Head of caudate nucleus (tissue), 42 donors: ENCODE measurements around the gene SPSB4.
A peak's percentile ranks its signal among the peaks of the same experiment; 100 is the strongest.

Experiments
- DNase-seq, 42 donors: peaks; one replicate each; pipeline versions ENCODE4 v3.0.0 to v3.0.0-alpha.2; 2020 to 2021; ENCODE audit warnings: mixed read lengths in 7 of 42
- intact Hi-C: fragments of 100-400 bp; cut with DNase I; formaldehyde crosslinking; loops from one replicate; pipeline ENCODE4 v1.15.0; 2022

The SPSB4 gene

GRCh38 chr3:141176775-141177174 lies 125.6 kb downstream of the SPSB4 start:
- DNase-seq, result no peak
- intact Hi-C loops, result no loop called here

GRCh38 chr3:141178026-141178425 lies 126.9 kb downstream of the SPSB4 start:
- DNase-seq, result no peak
- intact Hi-C loops, result no loop called here

DNA sequence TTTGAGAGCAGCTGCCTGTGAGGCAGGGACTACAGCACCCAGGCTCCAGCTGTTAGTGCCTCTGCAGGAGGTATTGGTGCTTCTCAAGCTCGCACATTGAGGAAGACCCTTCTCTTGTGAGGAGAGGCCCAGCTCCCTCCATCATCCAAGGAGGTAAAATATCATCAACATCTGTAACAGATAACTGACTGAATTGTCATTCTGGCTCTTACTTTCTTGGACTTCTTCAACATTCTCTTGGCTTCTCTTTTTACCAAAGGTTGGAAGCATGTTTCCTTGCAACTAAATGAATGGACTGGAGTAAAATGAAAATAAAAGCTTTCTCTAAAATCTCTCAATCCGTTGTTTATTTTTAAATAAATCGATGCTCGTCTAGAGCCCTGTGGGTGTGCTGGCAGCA lies 127.4 kb downstream of the SPSB4 start:
- DNase-seq, result no peak
- intact Hi-C loops, result no loop called here

GRCh38 chr3:141179983-141180382 lies 128.8 kb downstream of the SPSB4 start:
- intact Hi-C loops, result loop anchor here (5.0 kb wide), 1 partner anchor 168 kb away; no protein-coding TSS in a partner anchor
- no peak for DNase-seq

- intact Hi-C loops, result loop anchor here (5.0 kb wide), 1 partner anchor 169 kb away; no protein-coding TSS in a partner anchor
- no peak for DNase-seq
These were observed 130.0 kb downstream of the SPSB4 start for GRCh38 chr3:141181196-141181595.

DNA sequence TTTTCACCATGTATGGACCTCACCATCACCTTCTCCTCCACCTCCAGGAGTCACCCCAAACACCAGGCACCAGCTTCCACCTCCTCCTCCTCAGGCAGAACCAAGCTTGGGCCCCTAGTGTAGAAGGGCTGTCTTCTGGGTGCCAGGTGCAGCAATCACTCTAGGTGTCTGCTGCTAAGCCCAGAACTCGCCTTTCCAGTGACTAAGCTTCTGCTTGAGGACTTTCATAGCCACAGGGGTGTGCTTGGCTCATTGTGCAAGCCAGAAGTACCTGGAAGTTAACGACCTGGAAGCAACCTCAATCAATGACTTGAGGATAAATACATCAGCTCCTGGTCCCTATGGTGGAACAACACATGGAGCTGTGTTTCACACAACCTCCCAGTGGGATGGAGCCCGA lies 130.7 kb downstream of the SPSB4 start:
- DNase-seq, result no peak
- intact Hi-C loops, result loop anchor here (5.0 kb wide), 1 partner anchor 170 kb away; no protein-coding TSS in a partner anchor

DNA sequence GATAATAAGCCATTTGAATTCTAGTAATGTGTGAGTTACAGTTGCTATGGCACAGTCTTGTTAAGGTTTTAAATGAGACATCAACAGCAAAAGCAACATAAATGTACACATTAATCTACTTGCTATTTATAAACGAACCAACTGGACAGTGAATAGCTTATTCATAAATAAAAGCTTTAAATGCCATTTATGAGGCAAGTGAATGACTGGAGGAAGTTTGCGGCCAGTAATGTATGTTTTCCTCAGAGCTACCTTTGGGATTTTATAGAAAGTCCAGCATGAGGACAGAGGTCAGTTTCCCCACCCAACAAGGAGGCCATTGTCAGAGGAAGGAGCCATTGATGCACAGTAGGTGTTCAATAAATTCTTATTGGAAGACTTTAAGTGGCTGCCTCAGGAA lies 132.5 kb downstream of the SPSB4 start:
- intact Hi-C loops, result loop anchor here (5.0 kb wide), 1 partner anchor 171 kb away; no protein-coding TSS in a partner anchor
- no peak for DNase-seq

DNA sequence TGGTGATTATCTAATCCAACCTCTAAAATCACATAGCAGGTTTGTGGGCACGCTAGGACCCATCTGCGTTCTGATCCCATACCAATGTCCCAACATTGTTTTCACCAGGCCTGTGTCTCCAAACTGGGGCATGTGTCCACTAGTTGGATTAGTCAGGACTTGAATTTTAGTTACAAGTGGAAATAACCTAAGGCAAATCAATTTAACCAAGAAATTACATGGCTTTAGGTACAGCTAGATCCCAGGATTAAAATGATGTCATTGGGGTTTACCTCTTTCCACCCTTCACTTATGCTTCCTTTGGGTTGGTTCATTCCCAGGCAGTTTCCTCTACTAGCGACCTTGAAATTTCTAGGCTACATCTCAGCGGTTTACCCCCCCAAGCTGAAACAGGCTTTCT lies 133.3 kb downstream of the SPSB4 start:
- intact Hi-C loops, result loop anchor here (5.0 kb wide), 1 partner anchor 172 kb away; no protein-coding TSS in a partner anchor
- no peak for DNase-seq

GRCh38 chr3:141191097-141191749 lies 140.1 kb downstream of the SPSB4 start:
- intact Hi-C loops, result loop anchor here (5.0 kb wide), 1 partner anchor 184 kb away; no protein-coding TSS in a partner anchor
- DNase-seq, result no peak

DNA sequence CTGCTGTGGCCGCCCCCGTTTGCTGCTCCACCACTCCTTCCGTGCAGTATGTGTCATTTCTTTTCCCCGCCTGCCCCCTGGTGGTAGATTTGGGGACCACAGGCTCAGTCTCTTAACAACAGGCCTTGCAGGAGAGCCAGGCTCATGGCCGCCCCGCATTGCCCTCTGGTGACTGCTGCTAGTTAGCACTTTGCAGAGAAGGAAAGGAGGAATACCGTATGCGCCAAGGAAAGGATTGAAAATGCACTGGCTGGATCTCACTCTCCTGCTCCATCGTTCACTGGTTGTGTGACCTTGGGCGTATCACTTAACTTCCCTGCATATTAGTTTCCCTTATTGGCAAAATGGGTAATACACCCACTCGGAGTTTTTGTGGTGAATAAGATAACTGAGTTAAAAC lies 141.2 kb downstream of the SPSB4 start:
- intact Hi-C loops, result loop anchor here (5.0 kb wide), 1 partner anchor 185 kb away; no protein-coding TSS in a partner anchor
- peak; percentile 90 to 100 (median 98) for DNase-seq

DNA sequence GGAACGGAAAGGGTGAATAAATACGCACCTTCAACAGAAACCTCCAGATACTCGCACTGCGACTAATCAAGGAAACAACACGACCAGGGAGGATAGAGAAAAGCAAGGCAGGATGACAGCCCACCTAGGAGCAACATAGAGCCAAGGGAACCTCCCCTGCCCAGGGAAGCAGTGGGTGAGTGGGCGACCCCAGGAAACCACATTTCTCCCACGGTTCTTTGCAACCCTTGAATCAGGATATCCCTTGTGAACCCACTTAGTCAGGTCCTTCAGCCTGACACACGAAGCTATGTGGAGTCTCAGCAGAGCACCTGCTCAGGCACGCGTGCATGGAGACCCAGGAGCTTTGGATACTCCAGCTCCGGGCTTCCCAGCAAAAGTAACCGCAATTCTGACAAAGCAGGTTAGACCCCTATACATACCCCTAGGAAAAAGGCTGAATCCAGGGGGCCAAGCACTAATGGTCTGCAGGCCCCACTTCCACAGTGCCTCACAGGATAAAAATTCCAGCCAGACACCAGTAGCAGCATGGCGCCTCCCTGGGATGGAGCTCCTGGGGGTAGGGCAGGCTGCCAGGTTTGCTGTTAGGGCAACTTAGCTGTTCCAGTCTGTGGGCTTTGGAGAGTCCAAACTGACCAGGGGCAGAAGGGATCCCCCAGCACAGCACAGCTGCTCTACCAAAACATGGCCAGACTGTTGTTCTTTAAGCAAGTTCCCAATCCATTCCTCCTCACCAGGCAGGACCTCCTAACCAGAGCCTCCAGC lies 142.1 kb downstream of the SPSB4 start:
- intact Hi-C loops, result loop anchor here (5.0 kb wide), 1 partner anchor 186 kb away; no protein-coding TSS in a partner anchor
- no peak for DNase-seq
